Stimulated activated naive CD4-positive, alpha-beta T cell treated with Interleukin-2 at 50 U/mL for 16 hours (primary cell): ENCODE measurements around the gene ZNF154.
"Not testable (repeated sequence)": the region's sequence is repeated elsewhere in the genome, so short reads cannot be mapped to it uniquely, and the experiment has no call there.

Source experiments
- DNase-seq: peaks from one replicate; lab custom pipeline; 2025; lab: John Stamatoyannopoulos, UW

Gene ZNF154

DNA sequence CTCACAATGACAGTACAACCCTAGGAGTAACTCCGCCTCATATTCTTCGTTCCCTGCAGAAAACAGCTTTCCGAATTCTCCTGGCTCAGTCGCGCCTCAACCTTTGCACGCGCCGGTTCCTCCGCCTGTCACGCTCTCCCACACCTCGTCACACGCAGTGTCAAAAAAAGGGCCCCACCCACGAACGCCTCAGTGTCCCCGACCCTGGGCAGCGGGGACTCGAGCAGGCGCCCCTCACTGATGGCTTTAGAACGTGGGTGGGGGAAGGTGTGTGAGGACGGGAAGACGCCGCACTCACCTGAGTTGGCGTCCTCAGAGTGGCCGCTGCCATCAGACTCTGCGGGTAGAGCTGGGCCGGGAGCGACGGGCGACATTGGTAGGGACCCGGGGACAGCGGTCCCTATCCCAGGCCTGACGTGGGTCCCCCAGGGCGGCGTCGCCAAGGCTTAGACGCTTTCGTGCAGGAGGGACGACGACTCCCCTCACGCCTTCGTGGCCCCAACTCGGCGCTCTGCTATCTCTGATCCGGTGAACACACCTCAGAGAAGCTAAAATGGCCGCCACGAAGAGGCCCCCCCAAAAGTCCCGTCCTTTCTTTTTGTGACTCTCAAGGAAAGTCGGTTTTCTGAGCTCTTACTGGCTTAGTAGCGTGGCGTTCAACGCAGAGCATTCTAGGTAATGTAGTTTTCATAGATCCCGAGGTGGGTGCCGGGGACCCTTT, at the start of gene ZNF154:
TSS of gene ZNF154 (minus strand) at position 564 of the 721 bp plus-strand sequence. CDS start at position 331, 233 bp downstream.
- peak; percentile 24 for DNase-seq

DNA sequence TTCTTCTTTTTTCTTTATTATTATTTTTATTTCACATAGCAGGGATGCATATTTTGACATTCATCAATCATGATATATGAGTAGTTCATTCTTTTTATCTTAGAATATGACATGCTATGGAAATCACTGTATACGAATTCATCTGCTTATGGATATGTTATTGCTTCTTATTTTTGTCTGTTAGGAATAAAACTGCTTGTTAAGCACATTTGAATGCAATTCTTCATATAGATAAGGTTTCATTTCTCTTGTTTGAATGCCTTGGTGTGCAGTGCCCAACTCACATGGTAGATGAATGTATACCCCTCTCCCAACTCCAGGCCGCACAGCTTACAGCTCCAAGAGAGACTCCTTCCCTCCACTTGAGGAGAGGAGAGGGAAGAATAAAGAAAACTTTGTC, 48.9 kb upstream of the ZNF154 start:
- DNase-seq: no peak

DNA sequence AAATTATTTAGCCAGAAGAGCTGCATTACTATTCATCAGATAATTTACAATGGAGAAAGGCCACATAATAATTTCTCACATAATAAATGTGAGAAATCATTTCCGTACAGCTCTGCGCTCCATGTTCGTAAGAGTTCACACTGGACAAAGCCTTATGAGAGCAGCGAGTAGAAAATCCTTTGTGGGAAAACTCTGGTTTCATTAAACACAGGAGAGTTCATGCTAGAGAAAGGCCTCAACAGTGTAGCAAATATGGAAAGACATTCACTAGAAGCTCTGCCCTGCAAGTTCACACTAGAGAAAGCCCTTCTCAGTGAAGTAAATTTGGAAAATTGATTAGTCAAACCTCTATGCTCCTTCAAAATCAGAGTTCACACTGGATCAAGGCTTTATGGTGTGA, 46.0 kb upstream of the ZNF154 start:
- DNase-seq: no peak

DNA sequence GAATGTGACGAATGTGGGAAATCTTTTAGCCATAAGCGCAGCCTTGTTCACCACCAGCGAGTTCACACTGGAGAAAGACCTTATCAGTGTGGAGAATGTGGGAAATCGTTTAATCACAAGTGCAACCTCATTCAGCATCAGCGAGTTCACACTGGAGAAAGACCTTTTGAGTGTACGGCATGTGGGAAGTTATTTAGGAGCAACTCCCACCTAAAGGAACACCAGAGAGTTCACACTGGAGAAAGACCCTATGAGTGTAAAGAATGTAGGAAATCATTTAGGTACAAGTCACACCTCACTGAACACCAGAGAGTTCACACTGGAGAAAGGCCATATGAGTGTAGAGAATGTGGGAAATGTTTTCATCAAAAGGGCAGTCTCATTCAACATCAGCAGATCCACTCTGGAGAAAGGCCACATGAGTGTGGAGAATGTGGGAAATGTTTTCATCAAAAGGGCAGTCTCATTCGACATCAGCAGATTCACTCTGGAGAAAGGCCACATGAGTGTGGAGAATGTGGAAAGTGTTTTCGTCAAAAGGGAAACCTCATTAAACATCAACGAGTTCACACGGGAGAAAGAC, 45.2 kb upstream of the ZNF154 start:
- DNase-seq: no peak

DNA sequence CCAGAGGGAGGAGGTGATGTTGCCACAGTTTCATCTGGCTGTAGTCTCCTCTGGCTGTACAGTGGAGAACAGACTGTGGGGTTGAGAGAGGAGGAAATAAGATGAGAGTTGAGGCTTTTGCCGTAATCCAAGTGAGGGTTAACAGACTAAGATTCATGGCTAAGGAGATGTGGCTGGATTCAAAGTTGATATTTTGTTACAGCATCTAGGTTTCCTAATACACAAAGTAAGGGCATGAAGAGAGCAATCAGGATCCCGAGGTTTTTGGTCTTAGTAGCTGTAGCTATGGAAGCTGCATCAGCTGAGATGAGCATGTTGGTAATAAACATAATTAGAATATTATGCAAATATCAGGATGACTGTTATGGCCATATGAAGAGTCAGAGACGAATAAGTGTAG, 39.0 kb upstream of the ZNF154 start:
- DNase-seq: no peak

DNA sequence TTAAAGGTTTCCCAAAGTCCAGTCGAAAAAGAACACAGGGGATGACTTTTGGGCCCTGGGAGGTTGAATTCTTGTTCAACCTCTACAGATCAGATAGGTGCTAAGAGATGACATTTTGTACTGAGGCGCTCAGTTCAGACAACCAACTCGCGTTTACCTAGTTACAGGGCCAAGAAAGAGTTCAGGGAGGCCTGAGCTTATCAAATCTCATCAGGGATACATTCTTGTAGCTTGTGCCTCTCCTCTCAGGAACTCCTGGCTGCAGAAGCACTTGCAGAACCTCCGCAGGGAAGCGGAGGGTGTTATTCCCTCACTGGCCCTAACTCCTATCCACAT, 38.4 kb upstream of the ZNF154 start:
- DNase-seq: no peak

DNA sequence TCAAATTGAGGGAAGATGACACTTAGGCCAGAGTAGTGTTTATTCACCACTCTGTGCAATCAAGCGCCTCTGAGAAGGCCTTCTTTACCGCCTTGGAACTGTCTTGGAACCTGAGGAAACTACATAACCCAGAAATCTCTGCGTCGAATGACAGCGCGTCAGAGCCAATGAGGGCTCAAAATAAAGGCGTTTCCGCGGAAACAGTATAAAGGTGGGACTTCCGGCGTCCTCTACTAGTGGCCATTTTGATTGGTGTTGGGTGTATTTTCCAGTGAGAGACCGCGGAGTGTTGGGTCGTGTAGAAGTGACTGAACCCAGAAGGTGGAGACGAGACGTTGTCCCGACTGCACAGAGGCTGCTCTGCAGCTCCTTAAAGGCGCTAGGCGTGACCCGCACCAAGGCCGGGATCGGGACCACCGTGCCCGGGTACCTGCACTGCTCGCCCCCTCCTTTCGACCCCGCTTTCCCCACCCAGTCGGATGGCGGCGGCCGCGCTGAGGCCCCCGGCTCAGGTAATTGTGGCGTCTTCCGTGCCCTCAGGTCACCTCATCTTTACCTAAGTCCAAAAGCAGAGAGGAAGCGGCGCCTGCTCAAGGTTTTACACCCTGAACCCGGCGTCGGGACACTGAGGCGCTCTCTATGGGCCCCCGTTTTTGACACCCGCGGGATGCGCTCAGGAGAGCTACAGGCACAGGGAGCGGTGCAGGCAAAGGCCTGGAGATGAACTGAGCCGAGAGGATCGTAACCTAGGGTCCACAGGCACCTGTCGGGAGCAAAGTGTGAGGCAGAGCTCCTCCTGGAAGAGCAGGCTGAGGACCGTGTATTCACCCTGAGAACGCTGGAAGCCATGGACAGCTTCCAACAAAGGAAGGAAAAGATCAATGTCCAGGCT, 37.8 kb upstream of the ZNF154 start, which contains the start of gene ZNF776:
TSS of gene ZNF776 (plus strand) at position 236 of the 892 bp plus-strand sequence. CDS start at position 480, 244 bp downstream.
- DNase-seq: peak; percentile 80

DNA sequence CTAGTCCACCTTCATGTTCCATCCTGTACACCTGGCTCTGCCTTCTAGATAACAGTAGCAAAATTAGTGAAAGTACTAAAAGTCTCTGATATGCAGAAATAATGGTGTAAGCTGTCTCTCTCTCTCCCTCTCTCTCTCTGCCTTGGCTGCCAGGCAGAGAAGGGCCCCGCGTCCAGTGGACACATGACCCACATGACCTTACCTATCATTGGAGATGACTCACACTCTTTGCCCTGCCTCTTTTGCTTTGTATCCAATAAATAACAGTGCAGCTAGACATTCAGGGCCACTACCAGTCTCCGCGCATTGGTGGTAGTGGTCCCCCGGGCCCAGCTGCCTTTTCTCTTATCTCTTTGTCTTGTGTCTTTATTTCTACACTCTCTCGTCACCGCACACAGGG, 29.8 kb upstream of the ZNF154 start:
- not testable (repeated sequence) for DNase-seq

DNA sequence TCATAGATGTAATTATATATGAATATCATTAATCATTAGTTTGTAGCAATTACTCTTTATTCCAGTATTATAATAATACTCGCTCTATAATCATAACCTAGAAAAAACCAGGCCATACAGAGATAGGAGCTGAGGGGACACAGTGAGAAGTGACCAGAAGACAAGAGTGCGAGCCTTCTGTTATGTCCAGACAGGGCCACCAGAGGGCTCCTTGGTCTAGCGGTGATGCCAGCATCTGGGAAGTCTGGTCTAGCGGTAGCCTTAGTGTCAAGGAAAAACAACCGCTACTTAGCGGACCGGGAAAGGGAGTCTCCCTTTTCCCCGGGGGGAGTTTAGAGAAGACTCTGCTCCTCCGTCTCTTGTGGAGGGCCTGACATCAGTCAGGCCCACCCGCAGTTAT, 29.3 kb upstream of the ZNF154 start:
- peak; percentile 15 for DNase-seq

DNA sequence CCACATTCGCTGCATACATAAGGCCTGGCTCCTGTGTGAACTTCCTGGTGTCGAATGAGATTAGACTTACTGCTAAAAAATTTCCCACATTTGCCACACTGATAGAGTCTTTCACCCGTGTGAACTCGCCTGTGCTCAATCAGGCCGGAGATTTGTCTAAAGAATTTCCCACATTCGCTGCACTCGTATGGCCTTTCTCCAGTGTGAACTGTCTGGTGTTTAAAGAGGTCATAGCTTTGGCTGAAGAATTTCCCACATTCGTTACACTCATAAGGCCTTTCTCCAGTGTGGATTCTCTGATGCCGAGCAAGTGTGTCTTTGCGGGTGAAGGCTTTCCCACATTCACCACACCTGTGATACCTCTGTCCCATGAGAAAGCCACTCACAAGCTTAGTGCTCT, 11.9 kb upstream of the ZNF154 start:
- DNase-seq: no peak

DNA sequence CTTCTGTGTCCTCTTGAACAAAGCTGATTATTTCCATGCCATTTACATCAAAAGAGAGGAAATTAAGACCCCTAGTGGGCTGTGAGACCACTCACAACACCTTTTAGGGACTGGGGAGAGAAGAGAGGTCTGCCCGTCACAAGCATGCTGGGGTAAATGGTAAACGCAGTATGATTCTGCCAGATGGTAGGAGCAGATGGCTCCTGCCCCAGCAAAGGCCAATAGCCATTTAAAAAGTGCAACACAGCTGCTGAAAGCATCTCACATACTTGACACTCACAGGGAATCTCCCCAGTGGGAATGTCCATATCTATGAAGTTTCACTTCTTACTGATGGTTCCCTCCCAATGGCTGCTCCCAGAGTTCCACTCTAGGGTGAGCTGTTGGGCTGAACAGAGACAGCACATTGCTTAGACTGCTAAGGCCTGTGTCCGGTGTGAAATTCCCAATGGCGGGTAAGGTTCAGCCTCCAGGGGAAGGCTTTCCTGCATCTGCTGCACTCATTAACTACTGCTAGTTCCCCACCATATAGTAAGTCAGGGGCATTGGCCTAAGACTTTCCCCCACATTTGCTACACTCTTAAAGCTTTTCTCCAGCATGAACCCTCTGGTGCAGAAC, 11.0 kb upstream of the ZNF154 start:
- no peak for DNase-seq

DNA sequence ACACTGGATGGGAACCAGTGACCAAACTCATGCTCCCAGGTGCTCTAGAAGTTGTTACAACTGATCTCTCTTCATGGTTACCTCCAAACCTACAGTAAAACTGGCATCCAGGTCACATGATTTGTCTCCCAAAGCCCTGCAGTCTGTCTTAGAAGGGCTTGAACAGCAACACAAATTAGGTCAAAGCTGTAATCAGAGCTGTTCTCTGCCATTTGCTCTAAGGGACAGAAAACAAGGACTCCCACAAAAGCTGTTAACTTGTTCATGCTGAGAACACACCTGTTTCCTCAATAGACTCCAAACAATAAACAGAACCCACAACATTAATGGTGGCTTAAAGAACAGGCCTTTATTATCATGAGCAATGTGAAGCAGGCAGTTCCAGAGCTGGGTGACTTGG, 10.4 kb upstream of the ZNF154 start:
- no peak for DNase-seq

DNA sequence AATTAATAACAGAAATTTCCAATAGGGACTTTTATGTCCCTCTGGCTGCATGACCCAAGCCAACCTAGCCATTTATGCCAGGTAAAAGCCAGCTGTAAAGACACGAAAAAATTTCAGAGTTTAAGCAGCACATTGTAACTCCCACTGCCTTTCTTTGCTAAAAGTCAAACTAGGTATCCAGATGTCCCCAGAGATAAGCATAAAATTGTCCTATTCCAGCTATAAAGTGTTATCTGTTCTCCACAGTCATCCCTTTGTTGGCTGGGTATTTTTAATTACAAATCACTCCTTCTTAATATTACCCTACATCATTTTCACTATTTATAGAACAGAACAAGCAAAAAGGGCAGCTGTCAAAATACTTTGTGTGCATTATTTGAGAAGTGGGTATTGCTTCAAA, 3.2 kb upstream of the ZNF154 start:
- no peak for DNase-seq

DNA sequence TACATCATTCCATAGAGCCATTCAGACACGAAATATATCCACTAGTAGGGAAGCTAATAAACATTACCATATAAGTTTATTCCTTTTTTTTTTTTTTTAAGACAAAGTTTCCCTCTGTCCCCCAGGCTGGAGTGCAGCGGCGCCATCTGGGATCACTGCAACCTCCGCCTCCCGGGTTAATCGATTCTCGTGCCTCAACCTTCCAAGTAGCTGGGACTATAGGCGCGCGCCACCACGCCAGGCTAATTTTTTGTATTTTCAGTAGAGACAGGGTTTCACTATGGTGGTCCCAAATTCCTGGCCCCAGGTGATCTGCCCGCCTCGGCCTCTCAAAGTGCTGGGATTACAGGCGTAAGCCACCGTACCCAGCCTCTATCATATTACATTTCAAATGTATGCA, 612 bp upstream of the ZNF154 start:
- DNase-seq: no peak

DNA sequence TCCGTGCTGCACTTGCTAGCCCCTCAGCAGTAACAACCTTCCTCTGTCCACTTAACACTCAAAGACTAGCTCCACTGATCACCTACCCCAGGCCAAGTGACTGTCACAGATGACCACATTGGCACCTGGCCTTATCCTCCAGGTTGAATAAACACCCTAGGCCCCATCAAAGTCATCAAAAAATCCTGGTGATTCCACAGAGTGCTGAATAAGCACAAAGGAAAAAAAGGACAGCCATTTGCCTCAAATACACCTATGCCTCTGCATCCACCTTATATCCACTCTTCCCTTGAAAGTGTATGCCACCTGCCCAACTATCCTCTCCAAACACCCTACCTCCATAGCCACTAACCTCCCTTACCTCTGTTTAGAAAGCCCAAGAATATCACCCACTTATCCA, 2.7 kb downstream of the ZNF154 start:
- no peak for DNase-seq

DNA sequence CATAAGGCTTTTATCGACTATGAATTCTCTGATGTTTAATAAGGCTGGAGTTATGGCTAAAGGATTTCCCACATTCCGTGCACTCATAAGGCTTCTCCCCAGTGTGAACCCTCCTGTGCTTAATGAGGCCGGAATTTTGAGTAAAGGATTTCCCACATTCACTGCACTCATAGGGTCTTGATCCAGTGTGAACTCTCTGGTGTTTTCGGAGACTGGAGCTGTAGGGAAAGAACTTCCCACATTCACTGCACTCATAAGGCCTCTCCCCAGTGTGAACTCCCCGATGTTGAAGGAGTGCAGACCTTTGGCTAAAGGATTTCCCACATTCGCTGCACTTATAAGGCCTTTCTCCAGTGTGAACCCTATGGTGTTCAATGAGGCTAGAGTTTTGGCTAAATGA, 7.4 kb downstream of the ZNF154 start:
- no peak for DNase-seq

DNA sequence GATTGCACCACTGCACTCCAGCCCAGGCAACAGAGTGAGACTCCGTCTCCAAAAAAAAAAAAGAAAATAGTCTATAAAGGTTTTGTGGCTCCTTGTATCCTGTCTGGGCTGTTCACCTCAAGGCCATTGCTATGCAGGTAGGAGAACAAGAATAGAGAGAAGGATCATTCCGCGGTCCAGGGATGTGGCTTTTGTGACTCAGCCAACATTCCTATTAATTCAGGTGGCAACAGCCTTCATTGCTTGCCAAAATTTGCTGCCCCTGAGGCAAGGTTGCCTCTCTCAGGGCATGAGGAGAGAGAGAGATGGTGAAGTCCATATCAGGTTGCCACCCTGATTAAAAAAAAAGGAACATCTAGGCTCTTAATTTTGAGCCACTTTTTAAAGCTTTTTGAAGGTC, 19.3 kb downstream of the ZNF154 start:
- DNase-seq: no peak

DNA sequence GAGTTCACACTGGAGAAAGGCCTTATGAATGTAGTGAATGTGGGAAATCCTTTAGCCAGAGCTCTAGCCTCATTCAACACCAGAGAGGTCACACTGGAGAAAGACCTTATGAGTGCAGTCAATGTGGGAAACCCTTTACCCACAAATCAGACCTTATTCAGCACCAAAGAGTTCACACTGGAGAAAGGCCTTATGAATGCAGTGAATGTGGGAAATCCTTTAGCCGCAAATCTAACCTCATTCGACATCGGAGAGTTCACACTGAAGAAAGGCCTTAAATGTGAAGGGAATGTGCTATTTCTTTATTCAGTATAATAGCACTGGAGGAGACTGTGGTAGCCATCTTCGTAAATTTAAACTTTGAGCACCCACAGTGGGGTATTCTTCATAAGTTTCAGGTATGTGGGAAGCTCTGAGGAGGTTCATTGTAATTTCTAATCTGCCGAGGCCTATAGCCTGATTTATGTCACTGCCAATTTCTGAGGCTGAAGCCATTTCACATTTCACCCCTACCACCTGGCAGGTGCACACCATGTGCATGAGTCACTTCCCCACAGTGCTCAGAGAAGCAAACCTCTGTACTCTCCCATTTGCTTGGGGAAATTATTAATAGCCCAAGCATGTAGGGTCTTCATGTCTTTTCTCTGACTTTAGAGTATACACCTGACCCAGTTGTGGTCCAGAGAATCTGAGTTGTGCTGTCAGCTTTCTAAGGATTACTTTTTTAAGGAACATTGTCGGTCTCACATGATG, 20.8 kb downstream of the ZNF154 start:
- DNase-seq: no peak

DNA sequence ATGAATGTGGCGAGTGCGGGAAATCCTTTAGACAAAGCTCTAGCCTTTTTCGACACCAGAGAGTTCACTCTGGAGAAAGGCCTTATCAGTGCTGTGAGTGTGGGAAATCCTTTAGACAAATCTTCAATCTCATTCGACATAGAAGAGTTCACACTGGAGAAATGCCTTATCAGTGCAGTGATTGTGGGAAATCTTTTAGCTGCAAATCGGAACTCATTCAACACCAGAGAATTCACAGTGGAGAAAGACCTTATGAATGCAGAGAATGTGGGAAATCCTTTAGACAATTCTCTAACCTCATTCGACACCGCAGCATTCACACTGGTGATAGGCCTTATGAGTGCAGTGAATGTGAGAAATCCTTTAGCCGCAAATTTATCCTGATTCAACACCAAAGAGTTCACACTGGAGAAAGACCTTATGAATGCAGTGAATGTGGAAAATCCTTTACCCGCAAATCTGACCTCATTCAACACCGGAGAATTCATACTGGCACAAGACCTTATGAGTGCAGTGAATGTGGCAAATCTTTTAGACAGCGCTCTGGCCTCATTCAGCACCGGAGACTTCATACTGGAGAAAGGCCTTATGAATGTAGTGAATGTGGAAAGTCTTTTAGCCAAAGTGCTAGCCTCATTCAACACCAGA, 21.5 kb downstream of the ZNF154 start:
- no peak for DNase-seq

DNA sequence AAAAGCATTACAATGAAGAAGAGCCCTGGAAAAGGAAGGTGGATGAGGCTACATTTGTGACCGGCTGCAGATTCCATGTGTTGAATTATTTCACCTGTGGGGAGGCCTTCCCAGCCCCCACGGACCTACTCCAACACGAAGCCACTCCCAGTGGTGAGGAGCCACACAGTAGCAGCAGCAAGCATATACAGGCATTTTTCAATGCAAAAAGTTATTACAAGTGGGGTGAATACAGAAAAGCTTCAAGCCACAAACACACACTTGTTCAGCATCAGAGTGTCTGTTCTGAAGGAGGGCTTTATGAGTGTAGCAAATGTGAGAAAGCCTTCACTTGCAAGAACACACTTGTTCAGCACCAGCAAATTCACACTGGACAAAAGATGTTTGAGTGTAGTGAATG, 22.3 kb downstream of the ZNF154 start:
- no peak for DNase-seq

DNA sequence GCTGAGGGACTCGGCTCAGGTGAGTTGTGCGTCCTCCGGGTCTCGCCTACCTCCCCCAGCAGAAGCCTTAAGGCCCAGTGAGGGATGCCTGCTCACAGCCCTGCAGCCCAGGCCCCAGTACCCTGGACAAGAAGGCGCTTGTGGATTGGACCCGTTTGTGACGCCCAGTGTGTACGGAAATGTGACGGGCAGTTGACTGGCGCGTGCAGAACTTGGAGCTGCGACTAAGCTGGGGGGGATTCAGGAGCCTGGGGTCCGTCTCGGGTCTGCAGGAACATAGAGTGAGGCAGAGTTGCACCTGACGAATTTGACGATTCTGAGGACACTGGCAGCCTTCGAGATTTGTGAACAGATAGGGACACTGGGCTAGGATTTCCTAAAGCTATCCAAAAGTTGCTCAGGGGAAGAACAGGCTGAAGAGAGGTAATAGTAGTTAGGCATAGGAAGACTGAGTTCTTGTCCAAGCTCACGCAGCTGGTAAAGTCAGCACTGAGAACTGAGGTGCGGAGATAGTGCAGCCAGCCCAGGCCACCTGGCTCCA, 26.7 kb downstream of the ZNF154 start:
- DNase-seq: no peak
